CD14-positive monocyte (primary cell): Measurements from ENCODE around the gene UROD. TPM values are rescaled to one million over a fixed set of nuclear protein-coding genes. Genes with fewer than 3 reads are reported as not detected.

Source experiments
- DNase-seq, 3 donors: peaks; one replicate each; pipeline ENCODE4 v3.0.0-alpha.2; 2011 to 2022
- H2AFZ ChIP-seq: 2 replicates; pipeline ENCODE4 v1.6.0; 2012; ENCODE audit warnings: mild to moderate bottlenecking, low read depth, low read length, inconsistent platforms; ENCODE audit not compliant: insufficient read depth, poor library complexity, severe bottlenecking
- H3K27ac ChIP-seq, 2 donors: 1 replicate in 1 of 2; 2 replicates in 1 of 2; pipeline ENCODE4 v1.5.1; 2012 to 2013; ENCODE audit warnings: low read length in 2 of 2, control low read depth in 1 of 2, inconsistent platforms in 1 of 2, low read depth in 1 of 2, mild to moderate bottlenecking in 1 of 2
- H3K27me3 ChIP-seq, 2 donors: one replicate each; pipeline versions ENCODE4 v1.6.0 to v1.6.1; 2011 to 2013; ENCODE audit warnings: low read length in 2 of 2; ENCODE audit not compliant: control insufficient read depth in 2 of 2, insufficient read depth in 2 of 2
- H3K36me3 ChIP-seq, 2 donors: replicated peaks in 1 of 2; 1 replicate in 1 of 2; 2 replicates in 1 of 2; pipeline versions ENCODE4 v1.5.1 to v1.6.1; 2012 to 2013; ENCODE audit warnings: low read length in 2 of 2, control low read depth in 1 of 2, inconsistent platforms in 1 of 2, mild to moderate bottlenecking in 1 of 2; ENCODE audit not compliant: insufficient read depth in 2 of 2, control insufficient read depth in 1 of 2
- H3K4me1 ChIP-seq, 2 donors: 1 replicate in 1 of 2; 2 replicates in 1 of 2; pipeline versions ENCODE4 v1.5.1 to v1.6.1; 2012 to 2013; ENCODE audit warnings: low read length in 2 of 2, control low read depth in 1 of 2, inconsistent platforms in 1 of 2, mild to moderate bottlenecking in 1 of 2, moderate library complexity in 1 of 2; ENCODE audit not compliant: insufficient read depth in 2 of 2, control insufficient read depth in 1 of 2
- H3K4me2 ChIP-seq: replicated peaks from 2 replicates; pipeline ENCODE3; 2012; ENCODE audit warnings: low read length, moderate library complexity, mild to moderate bottlenecking; ENCODE audit not compliant: poor library complexity, severe bottlenecking; ENCODE audit errors: extremely low read depth
- H3K4me3 ChIP-seq, 3 experiments: fragments of 200-600 bp in 1 of 3; sonication (generic) in 1 of 3; replicated peaks in 1 of 3; 1 replicate in 2 of 3; 2 replicates in 1 of 3; pipeline ENCODE4 v1.5.1; 2011 to 2013; ENCODE audit warnings: low read length in 3 of 3, mild to moderate bottlenecking in 3 of 3, control low read depth in 2 of 3, low read depth in 2 of 3, inconsistent platforms in 1 of 3, moderate library complexity in 1 of 3
- H3K79me2 ChIP-seq: 2 replicates; pipeline ENCODE4 v1.6.0; 2012; ENCODE audit warnings: mild to moderate bottlenecking, control low read depth, inconsistent platforms, low read length, moderate library complexity; ENCODE audit not compliant: insufficient read depth
- H3K9ac ChIP-seq: 2 replicates; pipeline ENCODE4 v1.6.0; 2017; ENCODE audit warnings: low read length, mild to moderate bottlenecking; ENCODE audit not compliant: insufficient read depth, poor library complexity, severe bottlenecking
- H3K9me3 ChIP-seq, 2 donors: replicated peaks in 1 of 2; 1 replicate in 1 of 2; 2 replicates in 1 of 2; pipeline versions ENCODE4 v1.5.1 to v1.6.1; 2012 to 2013; ENCODE audit warnings: low read length in 2 of 2, control low read depth in 1 of 2; ENCODE audit not compliant: control insufficient read depth in 1 of 2, insufficient read depth in 1 of 2
- H4K20me1 ChIP-seq: 2 replicates; pipeline ENCODE4 v1.6.0; 2012; ENCODE audit warnings: mild to moderate bottlenecking, low read length, control low read depth, moderate library complexity; ENCODE audit not compliant: insufficient read depth
- H3K27ac Mint-ChIP-seq, 7 donors: one replicate each; pipeline ENCODE4 v1.8.0; 2020; ENCODE audit warnings: mild to moderate bottlenecking in 7 of 7, mixed read lengths in 7 of 7, moderate library complexity in 6 of 7, inconsistent platforms in 2 of 7
- H3K27me3 Mint-ChIP-seq, 3 donors: one replicate each; pipeline ENCODE4 v1.8.0; 2021 to 2022; ENCODE audit warnings: low read depth in 3 of 3, mild to moderate bottlenecking in 3 of 3, mixed read lengths in 3 of 3, moderate library complexity in 3 of 3, inconsistent platforms in 1 of 3
- H3K36me3 Mint-ChIP-seq, 2 donors: one replicate each; pipeline ENCODE4 v1.8.0; 2020; ENCODE audit warnings: mixed read lengths in 2 of 2, inconsistent platforms in 1 of 2, mild to moderate bottlenecking in 1 of 2
- H3K4me1 Mint-ChIP-seq: one replicate; pipeline ENCODE4 v1.8.0; 2020; ENCODE audit warnings: mild to moderate bottlenecking, mixed read lengths
- H3K4me3 Mint-ChIP-seq, 2 donors: one replicate each; pipeline ENCODE4 v1.8.0; 2020; ENCODE audit warnings: mild to moderate bottlenecking in 2 of 2, mixed read lengths in 2 of 2, moderate library complexity in 1 of 2
- H3K9me3 Mint-ChIP-seq, 7 donors: one replicate each; pipeline ENCODE4 v1.8.0; 2020 to 2022; ENCODE audit warnings: mixed read lengths in 7 of 7, mild to moderate bottlenecking in 6 of 7, moderate library complexity in 6 of 7, inconsistent platforms in 2 of 7
- CTCF ChIP-seq: fragments of 200-600 bp; IDR thresholded peaks from one replicate; pipeline ENCODE4 v1.8.0; 2022; ENCODE audit warnings: antibody characterized with exemption, mild to moderate bottlenecking
- WGBS: methylation state at CpG from one replicate; pipeline ENCODE4 v1.1.5; 2013; ENCODE audit warnings: missing lambda C conversion rate; ENCODE audit not compliant: insufficient coverage; 5-methylcytosine and 5-hydroxymethylcytosine counted together
- intact Hi-C, 2 donors: fragments of 100-400 bp; cut with micrococcal nuclease; formaldehyde crosslinking; loops; one replicate each; pipeline versions ENCODE4 v1.15.0 to v1.15.1; 2023
- polyA plus RNA-seq, 3 donors: library from polyadenylated mRNA; depleted of rRNA in 1 of 3; unstranded in 2 of 3; stranded (reverse) in 1 of 3; fragments of 300-500 nt in 2 of 3; fragments of >200 nt in 1 of 3; fragmentation: Illumina TruSeq in 2 of 3; gene quantifications; 1 replicate in 2 of 3; 2 replicates in 1 of 3; pipeline ENCODE4 v1.2.3, GENCODE V29; 2012 to 2021

The UROD gene
- polyA plus RNA-seq, 3 donors = 98.2 to 115 (median 108) TPM

GRCh38 chr1:45010855-45011811, 921 bp upstream of the UROD start, which contains the start of gene HECTD3:
Gene HECTD3 (minus strand): TSS chr1:45011324. CDS start chr1:45011257, 67 bp downstream.
- Histone ChIP-seq H4K20me1 (peaks cover 28% of the 10 kb centered on the region), H3K4me2 (peak within 1 kb of the TSS; percentile 99), H3K27ac (peak within 1 kb of the TSS; percentile 60 to 83), H3K79me2 (peaks cover 35% of the 10 kb centered on the region), H3K4me3 (peak within 1 kb of the TSS; percentile 77 to 96 (median 90)), H3K36me3 (peaks cover 35 to 50% of the 10 kb centered on the region in 2 donors), H3K4me1 (peaks cover 33 to 51% of the 10 kb centered on the region in 2 donors), H3K9ac (peak within 1 kb of the TSS; percentile 73), H3K27me3 (no peaks in the 10 kb centered on the region), H2AFZ (peak within 1 kb of the TSS; percentile 98), H3K9me3 (no peaks in the 10 kb centered on the region)
- intact Hi-C loops = loop anchor here in 1 of 2 donors (5.0 to 10.0 kb wide), 3 partner anchors 226 to 574 kb away; partner anchors contain the start of genes BEST4, NASP and TESK2
- H3K36me3 Mint-ChIP-seq = peaks cover 46 to 52% of the 10 kb centered on the region in 2 donors
- DNase-seq = peak; percentile 47 to 67 (median 54)
- WGBS = under 1% methylated on average over 59 of the region's 62 CpGs
- H3K9me3 Mint-ChIP-seq = no peaks in the 10 kb centered on the region
- H3K27ac Mint-ChIP-seq = peak within 1 kb of the TSS; percentile 72 to 92 (median 88)
- H3K4me3 Mint-ChIP-seq = peak within 1 kb of the TSS; percentile 86 to 90
- peaks cover 51% of the 10 kb centered on the region for H3K4me1 Mint-ChIP-seq
- H3K27me3 Mint-ChIP-seq = no peaks in the 10 kb centered on the region
- no peak for TF ChIP-seq CTCF

- DNase-seq = peak in 2 of 3 donors; percentile 20 to 74
- 2% methylated on average over 11 of the region's 21 CpGs for WGBS
Observed at GRCh38 chr1:45012639-45013278, 705 bp downstream of the UROD start.

More at GRCh38 chr1:45012639-45013278, 705 bp downstream of the UROD start:
- Mint-ChIP-seq H3K9me3 (peaks cover 0 to 2% (median 0%) of the 10 kb centered on the region in 7 donors), H3K36me3 (peaks cover 30 to 35% of the 10 kb centered on the region in 2 donors), H3K27me3 (no peaks in the 10 kb centered on the region), H3K4me3 (peak overlapping the region; percentile 86 to 89), H3K4me1 (peaks cover 57% of the 10 kb centered on the region), H3K27ac (peak overlapping the region; percentile 72 to 92 (median 86))
- Histone ChIP-seq H3K27me3 (no peaks in the 10 kb centered on the region), H3K27ac (peak overlapping the region; percentile 60 to 83), H3K79me2 (peaks cover 35% of the 10 kb centered on the region), H3K9me3 (no peaks in the 10 kb centered on the region), H3K9ac (peak overlapping the region; percentile 64), H4K20me1 (peaks cover 28% of the 10 kb centered on the region), H3K4me2 (peak overlapping the region; percentile 99), H3K4me3 (peak overlapping the region; percentile 44 to 96 (median 77)), H3K36me3 (peaks cover 19 to 34% of the 10 kb centered on the region in 2 donors), H3K4me1 (peaks cover 33 to 51% of the 10 kb centered on the region in 2 donors), H2AFZ (peak overlapping the region; percentile 98)
- TF ChIP-seq CTCF = no peak
- intact Hi-C loops = loop anchor here (2.0 to 10.0 kb wide), 5 partner anchors 26 to 572 kb away; partner anchors contain the start of genes BEST4 (in 1 of the 2), EIF2B3 (in 1 of the 2), NASP (in 1 of the 2) and TESK2 (in 1 of the 2)
